GM12878 (cell line): ENCODE measurements around the gene PAPOLA. TPM values are rescaled to one million over a fixed set of nuclear protein-coding genes. Genes with fewer than 3 reads are reported as not detected.

Experiments used
- ATAC-seq: fragments of 200-7000 bp; cut with Tn5 transposase; 3 replicates; pipeline ENCODE4 v1.9.1; 2020; ENCODE audit warnings: mild to moderate bottlenecking, moderate library complexity
- BruUV-seq: library from RNA; stranded (reverse); fragments of 400-500 nt; replicated peaks from 2 replicates; lab custom pipeline; 2021; lab: Mats Ljungman, UMichigan
- CTCF ChIA-PET: fragments of 300-600 bp; sonication (Branson Sonifier 250); formaldehyde crosslinking; extraction: SDS; loops from one replicate; lab custom pipeline; 2021; ENCODE audit warnings: inconsistent platforms; lab: Yijun Ruan, JAX
- POLR2A ChIA-PET: fragments of 350-600 bp; formaldehyde crosslinking; extraction: SDS; loops from one replicate; lab custom pipeline; 2021; ENCODE audit warnings: inconsistent platforms; lab: Charles Lee
- RAD21 ChIA-PET: fragments of 300-600 bp; sonication (Branson Sonifier 250); formaldehyde crosslinking; loops from one replicate; lab custom pipeline; 2023; ENCODE audit warnings: antibody characterized with exemption; ENCODE audit not compliant: unreplicated experiment; lab: Charles Lee
- SMC1A ChIA-PET: fragments of 300-600 bp; sonication (Branson Sonifier 250); formaldehyde crosslinking; loops from one replicate; lab custom pipeline; 2023; ENCODE audit not compliant: unreplicated experiment, uncharacterized antibody; lab: Charles Lee
- DNase-seq: peaks from one replicate; pipeline ENCODE4 v3.0.0-alpha.2; 2011; ENCODE audit warnings: low read depth, low spot score
- FAIRE-seq: peaks from 3 replicates; lab custom pipeline; 2011; peaks lifted over from hg19 to GRCh38; lab: Jason Lieb, UNC
- H2AFZ ChIP-seq: 2 replicates; pipeline ENCODE4 v1.6.0; 2011; ENCODE audit warnings: low read depth, low read length, control low read depth; ENCODE audit not compliant: control insufficient read depth
- H3K27ac ChIP-seq: 2 replicates; pipeline ENCODE4 v1.5.1; 2011; ENCODE audit warnings: control low read depth; ENCODE audit not compliant: control insufficient read depth, insufficient read depth
- H3K27me3 ChIP-seq, 2 experiments: replicated peaks in 1 of 2; 2 replicates each; pipeline versions ENCODE4 v1.6.0 to v1.6.1; 2011; ENCODE audit warnings: low read length in 1 of 2; ENCODE audit not compliant: control insufficient read depth in 2 of 2, insufficient read depth in 2 of 2
- H3K36me3 ChIP-seq, 2 experiments: 2 replicates each; pipeline ENCODE4 v1.5.1; 2011; ENCODE audit warnings: low read length in 1 of 2; ENCODE audit not compliant: control insufficient read depth in 2 of 2, insufficient read depth in 2 of 2
- H3K4me1 ChIP-seq: 2 replicates; pipeline ENCODE4 v1.6.1; 2011; ENCODE audit warnings: mild to moderate bottlenecking, low read length, moderate library complexity, mixed read lengths; ENCODE audit not compliant: control insufficient read depth, insufficient read depth
- H3K4me2 ChIP-seq: 2 replicates; pipeline ENCODE4 v1.6.0; 2011; ENCODE audit warnings: control low read depth; ENCODE audit not compliant: control insufficient read depth, insufficient read depth
- H3K4me3 ChIP-seq: fragments of 200-600 bp; sonication (generic); 2 replicates; pipeline ENCODE4 v1.5.1; 2016
- H3K79me2 ChIP-seq: 2 replicates; pipeline ENCODE4 v1.6.0; 2011; ENCODE audit warnings: low read length; ENCODE audit not compliant: control insufficient read depth, insufficient read depth
- H3K9ac ChIP-seq: 2 replicates; pipeline ENCODE4 v1.8.0; 2011; ENCODE audit warnings: low read length, control low read depth, mixed read lengths; ENCODE audit not compliant: control insufficient read depth, insufficient read depth
- H3K9me3 ChIP-seq: replicated peaks from 3 replicates; pipeline ENCODE4 v1.5.1; 2011; ENCODE audit warnings: mild to moderate bottlenecking, low read length; ENCODE audit not compliant: control insufficient read depth, insufficient read depth
- H4K20me1 ChIP-seq: 2 replicates; pipeline ENCODE4 v1.6.0; 2011; ENCODE audit not compliant: control insufficient read depth, insufficient read depth
- ASH2L ChIP-seq: fragments of 300-600, 200-600 bp; sonication (generic); IDR thresholded peaks from 2 replicates; pipeline ENCODE4 v1.6.1; 2017; ENCODE audit warnings: low read depth, mild to moderate bottlenecking, borderline replicate concordance
- CREM ChIP-seq: IDR thresholded peaks from 2 replicates; pipeline ENCODE4 v1.6.1; 2014; ENCODE audit warnings: antibody characterized with exemption, low read depth
- ESRRA ChIP-seq: IDR thresholded peaks from 2 replicates; pipeline ENCODE4 v1.6.1; 2012; ENCODE audit warnings: mild to moderate bottlenecking, low read length, improper control_type of control experiment
- ETV6 ChIP-seq, 2 experiments: fragments of 450-650 bp in 1 of 2; IDR thresholded peaks in 1 of 2; conservative IDR thresholded peaks in 1 of 2; 2 replicates each; pipeline ENCODE4 v1.6.1; 2014; ENCODE audit warnings: antibody characterized with exemption in 1 of 2, borderline replicate concordance in 1 of 2, low read depth in 1 of 2, mild to moderate bottlenecking in 1 of 2, moderate library complexity in 1 of 2
- KAT2A ChIP-seq: conservative IDR thresholded peaks from 2 replicates; pipeline ENCODE4 v1.6.1; 2011; ENCODE audit warnings: low read depth, low read length; ENCODE audit not compliant: control insufficient read depth
- MYC ChIP-seq: IDR thresholded peaks from 2 replicates; pipeline ENCODE4 v1.6.1; 2011; ENCODE audit warnings: mild to moderate bottlenecking, low read length, moderate library complexity, inconsistent platforms; ENCODE audit not compliant: insufficient read depth, insufficient replicate concordance, insufficient read length, severe bottlenecking
- POLR2AphosphoS2 ChIP-seq: IDR thresholded peaks from 2 replicates; pipeline ENCODE4 v1.6.1; 2011; ENCODE audit warnings: low read depth, mild to moderate bottlenecking, low read length, improper control_type of control experiment, moderate library complexity
- RBBP5 ChIP-seq: fragments of 200-600 bp; sonication (generic); conservative IDR thresholded peaks from 2 replicates; pipeline ENCODE4 v1.6.1; 2016
- RFX5 ChIP-seq: IDR thresholded peaks from 2 replicates; pipeline ENCODE4 v1.6.1; 2011; ENCODE audit warnings: low read depth, low read length, improper control_type of control experiment
- SREBF2 ChIP-seq: IDR thresholded peaks from 2 replicates; pipeline ENCODE4 v1.6.1; 2012; ENCODE audit warnings: mild to moderate bottlenecking, low read length
- TCF12 ChIP-seq: IDR thresholded peaks from 2 replicates; pipeline ENCODE4 v1.6.1; 2011; ENCODE audit warnings: low read depth, mild to moderate bottlenecking, low read length
- WGBS: methylation state at CpG from one replicate; pipeline ENCODE4 v1.1.6; 2016; ENCODE audit warnings: low lambda C conversion rate; ENCODE audit not compliant: insufficient replicate concordance, insufficient coverage; ENCODE audit errors: missing lambda C conversion rate; 5-methylcytosine and 5-hydroxymethylcytosine counted together
- in situ Hi-C: fragments of 300-500 bp; cut with MboI; formaldehyde crosslinking; loops from 9 replicates; pipeline ENCODE4 v1.14.3; 2018; ENCODE audit warnings: mixed read lengths
- intact Hi-C: fragments of 100-400 bp; cut with micrococcal nuclease; formaldehyde crosslinking; loops from one replicate; pipeline ENCODE4 v1.14.2; 2022; ENCODE audit not compliant: unreplicated experiment
- polyA plus RNA-seq, 11 experiments: library from polyadenylated mRNA; depleted of rRNA in 4 of 11; unstranded in 6 of 11; stranded (reverse) in 5 of 11; fragments of >200 nt; fragmentation: Nextera tagmentation in 4 of 11; fragmentation: Illumina TruSeq in 1 of 11; extraction: Ambion mirVana in 4 of 11; extraction: Trizol in 1 of 11; gene quantifications; 1 replicate in 1 of 11; 2 replicates in 10 of 11; pipeline versions ENCODE4 v1.2.1 to v1.2.3, GENCODE V29; 2011 to 2016; ENCODE audit warnings: inconsistent platforms in 2 of 11, missing spikeins in 2 of 11, low read depth in 1 of 11
- total RNA-seq, 4 experiments: library from RNA; depleted of rRNA in 3 of 4; stranded (reverse); fragments of >200 nt in 3 of 4; fragmentation: Illumina TruSeq in 1 of 4; extraction: Trizol in 1 of 4; gene quantifications; 2 replicates each; pipeline versions ENCODE4 v1.2.1 to v1.2.3, GENCODE V29; 2013 to 2021
- TF ChIP-seq, protein P1 (sequence below): fragments of 450-650 bp; conservative IDR thresholded peaks from 2 replicates; pipeline ENCODE4 v1.6.1; 2017; ENCODE audit warnings: mild to moderate bottlenecking, moderate library complexity
- TF ChIP-seq, protein P2 (sequence below): IDR thresholded peaks from 2 replicates; pipeline ENCODE4 v1.6.1; 2012; ENCODE audit warnings: improper control_type of control experiment, low read depth, low read length; ENCODE audit not compliant: insufficient replicate concordance

PAPOLA gene
- total and polyA plus RNA-seq, 10 of the 15 experiments (the other 5 are each of a cell fraction or from before 2014, with no cell fraction given) = 46.0 to 185 (median 114) TPM

DNA sequence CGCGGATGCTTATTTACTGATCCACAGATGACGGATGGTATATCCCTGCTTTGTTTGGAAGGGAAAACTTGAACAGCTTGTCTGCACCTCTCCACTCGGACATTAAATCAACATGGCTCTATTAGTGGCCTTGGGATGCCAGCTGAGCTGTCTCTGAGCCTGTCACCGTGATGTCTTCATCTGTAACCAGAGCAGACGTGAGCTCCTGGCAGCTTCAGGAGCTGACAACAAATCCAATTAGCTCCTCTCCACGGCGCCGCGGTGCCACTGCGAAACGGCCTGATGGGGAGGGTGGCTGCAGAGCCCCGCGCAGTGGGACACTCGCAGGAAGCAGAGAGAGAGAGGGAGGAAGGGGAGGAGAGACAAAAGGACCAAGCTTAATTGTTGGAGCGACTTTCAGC lies 112.3 kb downstream of the PAPOLA start (continued):
- TF ChIP-seq ESRRA = no peak
- TF ChIP-seq ETV6 (conservative IDR thresholded peaks at IDR 0.05 in 1 of 2, IDR thresholded peaks at IDR 0.05 in 1 of 2; ENCODE audit: borderline replicate concordance in 1 of 2, low read depth in 1 of 2) = no peak
- TF ChIP-seq SREBF2 = no peak
- TF ChIP-seq TCF12 = no peak
- TF ChIP-seq, protein P1, sequence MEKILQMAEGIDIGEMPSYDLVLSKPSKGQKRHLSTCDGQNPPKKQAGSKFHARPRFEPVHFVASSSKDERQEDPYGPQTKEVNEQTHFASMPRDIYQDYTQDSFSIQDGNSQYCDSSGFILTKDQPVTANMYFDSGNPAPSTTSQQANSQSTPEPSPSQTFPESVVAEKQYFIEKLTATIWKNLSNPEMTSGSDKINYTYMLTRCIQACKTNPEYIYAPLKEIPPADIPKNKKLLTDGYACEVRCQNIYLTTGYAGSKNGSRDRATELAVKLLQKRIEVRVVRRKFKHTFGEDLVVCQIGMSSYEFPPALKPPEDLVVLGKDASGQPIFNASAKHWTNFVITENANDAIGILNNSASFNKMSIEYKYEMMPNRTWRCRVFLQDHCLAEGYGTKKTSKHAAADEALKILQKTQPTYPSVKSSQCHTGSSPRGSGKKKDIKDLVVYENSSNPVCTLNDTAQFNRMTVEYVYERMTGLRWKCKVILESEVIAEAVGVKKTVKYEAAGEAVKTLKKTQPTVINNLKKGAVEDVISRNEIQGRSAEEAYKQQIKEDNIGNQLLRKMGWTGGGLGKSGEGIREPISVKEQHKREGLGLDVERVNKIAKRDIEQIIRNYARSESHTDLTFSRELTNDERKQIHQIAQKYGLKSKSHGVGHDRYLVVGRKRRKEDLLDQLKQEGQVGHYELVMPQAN = no peak
- no peak for TF ChIP-seq POLR2AphosphoS2
- TF ChIP-seq CREM = no peak
- TF ChIP-seq MYC = no peak
- TF ChIP-seq KAT2A = no peak
- TF ChIP-seq ASH2L = no peak
- TF ChIP-seq RFX5 = no peak
- TF ChIP-seq RBBP5 = no peak

DNA sequence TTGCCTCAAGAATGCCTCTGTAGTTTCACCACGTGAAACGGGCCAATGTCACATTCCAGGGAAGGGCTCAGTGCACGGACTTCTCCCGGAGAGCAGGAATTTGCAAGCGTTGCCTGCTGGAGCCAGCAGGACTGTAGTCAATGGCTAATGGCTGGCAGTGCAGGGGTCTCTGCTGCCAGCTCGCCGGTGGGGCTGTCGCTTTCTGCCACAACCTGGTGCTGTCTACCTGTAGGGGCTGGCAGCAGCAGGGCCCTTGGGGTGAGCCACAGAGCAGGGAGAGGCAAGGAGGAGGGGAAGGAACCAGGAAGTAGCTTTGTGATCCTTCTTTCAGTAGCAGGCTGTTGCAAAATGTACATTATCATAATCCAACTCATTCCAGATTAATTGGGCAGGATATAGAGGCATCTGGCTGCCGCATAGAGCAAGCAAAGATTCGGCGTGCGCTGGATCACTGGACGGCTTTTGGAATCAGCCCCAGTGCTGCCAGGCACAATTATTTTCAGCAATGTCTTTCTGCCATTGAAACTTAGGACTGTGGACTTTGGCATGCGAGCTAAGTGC lies 114.1 kb downstream of the PAPOLA start:
- no peaks in the 10 kb centered on the region for H3K9me3 ChIP-seq
- no peak overlapping the region for H3K4me2 ChIP-seq
- H3K27me3 ChIP-seq = no peaks in the 10 kb centered on the region; a peak in 1 of 4 replicates
- DNase-seq (no peak), ATAC-seq (no peak), FAIRE-seq (no peak)
- ChIA-PET POLR2A (no interaction called here), RAD21 (no interaction called here), CTCF (no interaction called here), SMC1A (no interaction called here)
- H3K79me2 ChIP-seq = no peaks in the 10 kb centered on the region
- in situ Hi-C loops (no loop called here), intact Hi-C loops (no loop called here)
- WGBS = 73% methylated on average over 14 of the region's 14 CpGs
- no peak overlapping the region for H3K9ac ChIP-seq
- H3K4me3 ChIP-seq = no peak overlapping the region
- no TSS peak for BruUV-seq
- no peak overlapping the region for H3K27ac ChIP-seq
- no peaks in the 10 kb centered on the region for H4K20me1 ChIP-seq
- H3K36me3 ChIP-seq = no peaks in the 10 kb centered on the region
- no peak overlapping the region for H2AFZ ChIP-seq
- H3K4me1 ChIP-seq = no peaks in the 10 kb centered on the region
- TF ChIP-seq, protein P2, sequence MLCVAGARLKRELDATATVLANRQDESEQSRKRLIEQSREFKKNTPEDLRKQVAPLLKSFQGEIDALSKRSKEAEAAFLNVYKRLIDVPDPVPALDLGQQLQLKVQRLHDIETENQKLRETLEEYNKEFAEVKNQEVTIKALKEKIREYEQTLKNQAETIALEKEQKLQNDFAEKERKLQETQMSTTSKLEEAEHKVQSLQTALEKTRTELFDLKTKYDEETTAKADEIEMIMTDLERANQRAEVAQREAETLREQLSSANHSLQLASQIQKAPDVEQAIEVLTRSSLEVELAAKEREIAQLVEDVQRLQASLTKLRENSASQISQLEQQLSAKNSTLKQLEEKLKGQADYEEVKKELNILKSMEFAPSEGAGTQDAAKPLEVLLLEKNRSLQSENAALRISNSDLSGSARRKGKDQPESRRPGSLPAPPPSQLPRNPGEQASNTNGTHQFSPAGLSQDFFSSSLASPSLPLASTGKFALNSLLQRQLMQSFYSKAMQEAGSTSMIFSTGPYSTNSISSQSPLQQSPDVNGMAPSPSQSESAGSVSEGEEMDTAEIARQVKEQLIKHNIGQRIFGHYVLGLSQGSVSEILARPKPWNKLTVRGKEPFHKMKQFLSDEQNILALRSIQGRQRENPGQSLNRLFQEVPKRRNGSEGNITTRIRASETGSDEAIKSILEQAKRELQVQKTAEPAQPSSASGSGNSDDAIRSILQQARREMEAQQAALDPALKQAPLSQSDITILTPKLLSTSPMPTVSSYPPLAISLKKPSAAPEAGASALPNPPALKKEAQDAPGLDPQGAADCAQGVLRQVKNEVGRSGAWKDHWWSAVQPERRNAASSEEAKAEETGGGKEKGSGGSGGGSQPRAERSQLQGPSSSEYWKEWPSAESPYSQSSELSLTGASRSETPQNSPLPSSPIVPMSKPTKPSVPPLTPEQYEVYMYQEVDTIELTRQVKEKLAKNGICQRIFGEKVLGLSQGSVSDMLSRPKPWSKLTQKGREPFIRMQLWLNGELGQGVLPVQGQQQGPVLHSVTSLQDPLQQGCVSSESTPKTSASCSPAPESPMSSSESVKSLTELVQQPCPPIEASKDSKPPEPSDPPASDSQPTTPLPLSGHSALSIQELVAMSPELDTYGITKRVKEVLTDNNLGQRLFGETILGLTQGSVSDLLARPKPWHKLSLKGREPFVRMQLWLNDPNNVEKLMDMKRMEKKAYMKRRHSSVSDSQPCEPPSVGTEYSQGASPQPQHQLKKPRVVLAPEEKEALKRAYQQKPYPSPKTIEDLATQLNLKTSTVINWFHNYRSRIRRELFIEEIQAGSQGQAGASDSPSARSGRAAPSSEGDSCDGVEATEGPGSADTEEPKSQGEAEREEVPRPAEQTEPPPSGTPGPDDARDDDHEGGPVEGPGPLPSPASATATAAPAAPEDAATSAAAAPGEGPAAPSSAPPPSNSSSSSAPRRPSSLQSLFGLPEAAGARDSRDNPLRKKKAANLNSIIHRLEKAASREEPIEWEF = no peak
